ENCODE results near the gene USP11. TPM values are rescaled to one million over a fixed set of nuclear protein-coding genes. Genes with fewer than 3 reads are reported as not detected.

The USP11 gene
- total RNA-seq, 1 experiment from 2014 or later: 72.0 TPM

- Mint-ChIP-seq H3K27me3 (ENCODE audit: unreplicated experiment) (no peaks in the 10 kb centered on the region), H3K4me3 (ENCODE audit: low read depth, unreplicated experiment) (no peak overlapping the region), H3K27ac (ENCODE audit: unreplicated experiment) (no peak overlapping the region), H3K9me3 (ENCODE audit: low read depth, unreplicated experiment) (no peaks in the 10 kb centered on the region), H3K4me1 (ENCODE audit: low read depth, unreplicated experiment) (no peaks in the 10 kb centered on the region), H3K36me3 (ENCODE audit: insufficient read depth, unreplicated experiment) (peaks cover 41% of the 10 kb centered on the region)
- intact Hi-C loops (cut with micrococcal nuclease; ENCODE audit: unreplicated experiment): no loop called here
- BruUV-seq (replicated peaks): no TSS peak
- DNase-seq: no peak
- CTCF ChIA-PET: no interaction called here
- TF ChIP-seq CTCF (IDR thresholded peaks at IDR 0.05; ENCODE audit: unreplicated experiment): no peak
These were observed 45.6 kb upstream of the USP11 start for GRCh38 chrX:47187106-47187677.

- Mint-ChIP-seq H3K36me3 (ENCODE audit: insufficient read depth, unreplicated experiment) (peaks cover 41% of the 10 kb centered on the region), H3K4me1 (ENCODE audit: low read depth, unreplicated experiment) (no peaks in the 10 kb centered on the region), H3K27ac (ENCODE audit: unreplicated experiment) (no peak overlapping the region), H3K9me3 (ENCODE audit: low read depth, unreplicated experiment) (no peaks in the 10 kb centered on the region), H3K4me3 (ENCODE audit: low read depth, unreplicated experiment) (no peak overlapping the region), H3K27me3 (ENCODE audit: unreplicated experiment) (no peaks in the 10 kb centered on the region)
- no peak for TF ChIP-seq CTCF (IDR thresholded peaks at IDR 0.05; ENCODE audit: unreplicated experiment)
- intact Hi-C loops (cut with micrococcal nuclease; ENCODE audit: unreplicated experiment): loop anchor here (5.0 to 10.0 kb wide), 2 partner anchors 292 to 835 kb away; partner anchors contain the start of gene ZNF41
- no peak for DNase-seq
- no TSS peak for BruUV-seq (replicated peaks)
- CTCF ChIA-PET: interaction anchor here (1.5 kb wide), 1 partner anchor 333 kb away, joined by 5 read pairs; no protein-coding TSS in a partner anchor
These were observed 42.9 kb upstream of the USP11 start for GRCh38 chrX:47189906-47190305.

- DNase-seq: peak; percentile 88
- Mint-ChIP-seq H3K36me3 (ENCODE audit: insufficient read depth, unreplicated experiment) (peaks cover 47% of the 10 kb centered on the region), H3K9me3 (ENCODE audit: low read depth, unreplicated experiment) (no peaks in the 10 kb centered on the region), H3K27ac (ENCODE audit: unreplicated experiment) (peak overlapping the region; percentile 56), H3K27me3 (ENCODE audit: unreplicated experiment) (no peaks in the 10 kb centered on the region), H3K4me3 (ENCODE audit: low read depth, unreplicated experiment) (peak overlapping the region; percentile 89), H3K4me1 (ENCODE audit: low read depth, unreplicated experiment) (peaks cover 5% of the 10 kb centered on the region)
- no TSS peak for BruUV-seq (replicated peaks)
- no peak for TF ChIP-seq CTCF (IDR thresholded peaks at IDR 0.05; ENCODE audit: unreplicated experiment)
- intact Hi-C loops (cut with micrococcal nuclease; ENCODE audit: unreplicated experiment): loop anchor here (5.0 to 10.0 kb wide), 2 partner anchors 292 to 834 kb away; partner anchors contain the start of gene ZNF41
- CTCF ChIA-PET: interaction anchor here (0.6 to 1.5 kb wide), 4 partner anchors 121 to 332 kb away, joined by 3 to 5 read pairs (median 4); no protein-coding TSS in a partner anchor
These were observed 42.2 kb upstream of the USP11 start for GRCh38 chrX:47190445-47191269.

- Mint-ChIP-seq H3K4me1 (ENCODE audit: low read depth, unreplicated experiment) (peaks cover 11% of the 10 kb centered on the region), H3K27ac (ENCODE audit: unreplicated experiment) (peak overlapping the region; percentile 56), H3K27me3 (ENCODE audit: unreplicated experiment) (no peaks in the 10 kb centered on the region), H3K9me3 (ENCODE audit: low read depth, unreplicated experiment) (no peaks in the 10 kb centered on the region), H3K4me3 (ENCODE audit: low read depth, unreplicated experiment) (peak overlapping the region; percentile 89), H3K36me3 (ENCODE audit: insufficient read depth, unreplicated experiment) (peaks cover 47% of the 10 kb centered on the region)
- intact Hi-C loops (cut with micrococcal nuclease; ENCODE audit: unreplicated experiment): loop anchor here (5.0 to 10.0 kb wide), 2 partner anchors 291 to 833 kb away; partner anchors contain the start of gene ZNF41
- DNase-seq: peak; percentile 30
- BruUV-seq (replicated peaks): no TSS peak
- CTCF ChIA-PET: interaction anchor here (0.6 to 1.5 kb wide), 4 partner anchors 121 to 332 kb away, joined by 3 to 5 read pairs (median 4); no protein-coding TSS in a partner anchor
- no peak for TF ChIP-seq CTCF (IDR thresholded peaks at IDR 0.05; ENCODE audit: unreplicated experiment)
These were observed 41.5 kb upstream of the USP11 start for GRCh38 chrX:47191331-47191730.
